GM12878 (cell line): Measurements from ENCODE around the gene KBTBD4. TPM values are rescaled to one million over a fixed set of nuclear protein-coding genes. Genes with fewer than 3 reads are reported as not detected.

Experiments used
- ATAC-seq: fragments of 200-7000 bp; cut with Tn5 transposase; 3 replicates; pipeline ENCODE4 v1.9.1; 2020; ENCODE audit warnings: mild to moderate bottlenecking, moderate library complexity
- BruUV-seq: library from RNA; stranded (reverse); fragments of 400-500 nt; replicated peaks from 2 replicates; lab custom pipeline; 2021; lab: Mats Ljungman, UMichigan
- CTCF ChIA-PET: fragments of 300-600 bp; sonication (Branson Sonifier 250); formaldehyde crosslinking; extraction: SDS; loops from one replicate; lab custom pipeline; 2021; ENCODE audit warnings: inconsistent platforms; lab: Yijun Ruan, JAX
- POLR2A ChIA-PET: fragments of 350-600 bp; formaldehyde crosslinking; extraction: SDS; loops from one replicate; lab custom pipeline; 2021; ENCODE audit warnings: inconsistent platforms; lab: Charles Lee
- RAD21 ChIA-PET: fragments of 300-600 bp; sonication (Branson Sonifier 250); formaldehyde crosslinking; loops from one replicate; lab custom pipeline; 2023; ENCODE audit warnings: antibody characterized with exemption; ENCODE audit not compliant: unreplicated experiment; lab: Charles Lee
- SMC1A ChIA-PET: fragments of 300-600 bp; sonication (Branson Sonifier 250); formaldehyde crosslinking; loops from one replicate; lab custom pipeline; 2023; ENCODE audit not compliant: unreplicated experiment, uncharacterized antibody; lab: Charles Lee
- DNase-seq: peaks from one replicate; pipeline ENCODE4 v3.0.0-alpha.2; 2011; ENCODE audit warnings: low read depth, low spot score
- FAIRE-seq: peaks from 3 replicates; lab custom pipeline; 2011; peaks lifted over from hg19 to GRCh38; lab: Jason Lieb, UNC
- H2AFZ ChIP-seq: 2 replicates; pipeline ENCODE4 v1.6.0; 2011; ENCODE audit warnings: low read depth, low read length, control low read depth; ENCODE audit not compliant: control insufficient read depth
- H3K27ac ChIP-seq: 2 replicates; pipeline ENCODE4 v1.5.1; 2011; ENCODE audit warnings: control low read depth; ENCODE audit not compliant: control insufficient read depth, insufficient read depth
- H3K27me3 ChIP-seq, 2 experiments: replicated peaks in 1 of 2; 2 replicates each; pipeline versions ENCODE4 v1.6.0 to v1.6.1; 2011; ENCODE audit warnings: low read length in 1 of 2; ENCODE audit not compliant: control insufficient read depth in 2 of 2, insufficient read depth in 2 of 2
- H3K36me3 ChIP-seq, 2 experiments: 2 replicates each; pipeline ENCODE4 v1.5.1; 2011; ENCODE audit warnings: low read length in 1 of 2; ENCODE audit not compliant: control insufficient read depth in 2 of 2, insufficient read depth in 2 of 2
- H3K4me1 ChIP-seq: 2 replicates; pipeline ENCODE4 v1.6.1; 2011; ENCODE audit warnings: mild to moderate bottlenecking, low read length, moderate library complexity, mixed read lengths; ENCODE audit not compliant: control insufficient read depth, insufficient read depth
- H3K4me2 ChIP-seq: 2 replicates; pipeline ENCODE4 v1.6.0; 2011; ENCODE audit warnings: control low read depth; ENCODE audit not compliant: control insufficient read depth, insufficient read depth
- H3K4me3 ChIP-seq: fragments of 200-600 bp; sonication (generic); 2 replicates; pipeline ENCODE4 v1.5.1; 2016
- H3K79me2 ChIP-seq: 2 replicates; pipeline ENCODE4 v1.6.0; 2011; ENCODE audit warnings: low read length; ENCODE audit not compliant: control insufficient read depth, insufficient read depth
- H3K9ac ChIP-seq: 2 replicates; pipeline ENCODE4 v1.8.0; 2011; ENCODE audit warnings: low read length, control low read depth, mixed read lengths; ENCODE audit not compliant: control insufficient read depth, insufficient read depth
- H3K9me3 ChIP-seq: replicated peaks from 3 replicates; pipeline ENCODE4 v1.5.1; 2011; ENCODE audit warnings: mild to moderate bottlenecking, low read length; ENCODE audit not compliant: control insufficient read depth, insufficient read depth
- H4K20me1 ChIP-seq: 2 replicates; pipeline ENCODE4 v1.6.0; 2011; ENCODE audit not compliant: control insufficient read depth, insufficient read depth
- E4F1 ChIP-seq: fragments of 450-650 bp; IDR thresholded peaks from 2 replicates; pipeline ENCODE4 v1.6.1; 2018; ENCODE audit warnings: borderline replicate concordance, mild to moderate bottlenecking; ENCODE audit not compliant: partially characterized antibody
- EP300 ChIP-seq, 2 experiments: fragments of 150-350 bp in 1 of 2; IDR thresholded peaks; 2 replicates each; pipeline ENCODE4 v1.6.1; 2011 to 2012; ENCODE audit warnings: low read depth in 2 of 2, low read length in 2 of 2, borderline replicate concordance in 1 of 2, improper control_type of control experiment in 1 of 2, inconsistent platforms in 1 of 2; ENCODE audit not compliant: control insufficient read depth in 1 of 2
- PAX8 ChIP-seq: fragments of 450-650 bp; IDR thresholded peaks from 2 replicates; pipeline ENCODE4 v1.6.1; 2017; ENCODE audit warnings: mild to moderate bottlenecking, moderate library complexity
- POLR2A ChIP-seq: IDR thresholded peaks from 2 replicates; pipeline ENCODE4 v1.6.1; 2011; ENCODE audit warnings: low read depth, mild to moderate bottlenecking, low read length
- WGBS: methylation state at CpG from one replicate; pipeline ENCODE4 v1.1.6; 2016; ENCODE audit warnings: low lambda C conversion rate; ENCODE audit not compliant: insufficient replicate concordance, insufficient coverage; ENCODE audit errors: missing lambda C conversion rate; 5-methylcytosine and 5-hydroxymethylcytosine counted together
- in situ Hi-C: fragments of 300-500 bp; cut with MboI; formaldehyde crosslinking; loops from 9 replicates; pipeline ENCODE4 v1.14.3; 2018; ENCODE audit warnings: mixed read lengths
- intact Hi-C: fragments of 100-400 bp; cut with micrococcal nuclease; formaldehyde crosslinking; loops from one replicate; pipeline ENCODE4 v1.14.2; 2022; ENCODE audit not compliant: unreplicated experiment
- polyA plus RNA-seq, 11 experiments: library from polyadenylated mRNA; depleted of rRNA in 4 of 11; unstranded in 6 of 11; stranded (reverse) in 5 of 11; fragments of >200 nt; fragmentation: Nextera tagmentation in 4 of 11; fragmentation: Illumina TruSeq in 1 of 11; extraction: Ambion mirVana in 4 of 11; extraction: Trizol in 1 of 11; gene quantifications; 1 replicate in 1 of 11; 2 replicates in 10 of 11; pipeline versions ENCODE4 v1.2.1 to v1.2.3, GENCODE V29; 2011 to 2016; ENCODE audit warnings: inconsistent platforms in 2 of 11, missing spikeins in 2 of 11, low read depth in 1 of 11
- total RNA-seq, 4 experiments: library from RNA; depleted of rRNA in 3 of 4; stranded (reverse); fragments of >200 nt in 3 of 4; fragmentation: Illumina TruSeq in 1 of 4; extraction: Trizol in 1 of 4; gene quantifications; 2 replicates each; pipeline versions ENCODE4 v1.2.1 to v1.2.3, GENCODE V29; 2013 to 2021
- TF ChIP-seq, protein P1 (sequence below): IDR thresholded peaks from 2 replicates; pipeline ENCODE4 v1.6.1; 2012; ENCODE audit warnings: low read depth, low read length, improper control_type of control experiment

KBTBD4 gene
- total and polyA plus RNA-seq, 10 of the 15 experiments (the other 5 are each of a cell fraction or from before 2014, with no cell fraction given): 18.4 to 46.4 (median 25.7) TPM

DNA sequence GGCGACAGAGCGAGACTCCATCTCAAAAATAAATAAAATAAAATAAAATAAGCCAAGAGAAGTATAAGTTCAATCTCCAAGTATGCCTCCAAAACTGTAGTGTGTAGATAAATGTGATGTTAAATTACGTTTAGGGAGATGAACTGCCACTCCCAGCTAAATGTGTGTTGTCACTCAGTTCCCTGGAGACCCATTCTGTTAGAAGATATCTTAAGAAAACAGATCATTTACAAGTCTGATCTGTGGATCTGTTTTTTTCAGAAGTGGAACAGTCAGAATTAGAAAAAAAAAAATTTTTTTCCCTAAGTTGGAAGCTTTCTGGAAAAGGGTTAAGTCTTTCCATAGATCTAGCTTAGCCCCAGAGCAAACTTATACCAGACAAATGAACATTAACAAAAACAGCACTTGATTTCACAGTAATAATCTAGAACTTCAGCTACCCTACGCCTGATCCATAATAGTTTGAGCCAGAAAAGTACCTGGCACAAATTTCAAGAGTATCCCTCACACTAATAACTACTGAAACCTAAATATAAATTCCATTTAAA, 44.0 kb downstream of the KBTBD4 start:
- no TSS peak for BruUV-seq
- Histone ChIP-seq H3K79me2 (peaks cover 83% of the 10 kb centered on the region), H2AFZ (no peak overlapping the region), H3K36me3 (peaks cover 2 to 10% of the 10 kb centered on the region in 2 experiments; a peak in 3 of 4 replicates), H3K9me3 (no peaks in the 10 kb centered on the region), H3K4me1 (peaks cover under 1% of the 10 kb centered on the region; the same call in 1 of the 2 replicates), H4K20me1 (peaks cover 7% of the 10 kb centered on the region), H3K4me2 (no peak overlapping the region), H3K27me3 (no peaks in the 10 kb centered on the region), H3K27ac (no peak overlapping the region), H3K9ac (no peak overlapping the region), H3K4me3 (no peak overlapping the region)
- no peak for ATAC-seq
- DNase-seq: no peak
- TF ChIP-seq POLR2A (no peak), E4F1 (no peak), PAX8 (no peak), EP300 (IDR thresholded peaks at IDR 0.05; ENCODE audit: borderline replicate concordance in 1 of 2, control insufficient read depth in 1 of 2, low read depth in 2 of 2, low read length in 2 of 2) (no peak)
- TF ChIP-seq, protein P1, sequence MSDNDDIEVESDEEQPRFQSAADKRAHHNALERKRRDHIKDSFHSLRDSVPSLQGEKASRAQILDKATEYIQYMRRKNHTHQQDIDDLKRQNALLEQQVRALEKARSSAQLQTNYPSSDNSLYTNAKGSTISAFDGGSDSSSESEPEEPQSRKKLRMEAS: no peak
- POLR2A ChIA-PET: interaction anchor here (0.6 to 3.9 kb wide), 4 partner anchors 8 to 46 kb away, joined by 3 to 16 read pairs (median 6); partner anchors contain the start of gene CELF1
- in situ Hi-C loops: no loop called here
- SMC1A ChIA-PET: interaction anchor here (0.8 to 6.1 kb wide), 7 partner anchors 8 to 36 kb away, joined by 3 to 42 read pairs (median 4); no protein-coding TSS in a partner anchor
- no peak for FAIRE-seq
- 85% methylated on average over 4 of the region's 4 CpGs for WGBS
- RAD21 ChIA-PET: interaction anchor here (1.0 kb wide), 1 partner anchor 13 kb away, joined by 3 read pairs; no protein-coding TSS in a partner anchor
- CTCF ChIA-PET: interaction anchor here (1.3 to 2.6 kb wide), 2 partner anchors 13 to 19 kb away, joined by 6 to 9 read pairs; no protein-coding TSS in a partner anchor
- intact Hi-C loops: no loop called here
